HEK293 (cell line): ENCODE measurements around the gene CAPRIN2.

Experiments
- CTCF ChIA-PET: fragments of 350-600 bp; formaldehyde crosslinking; extraction: SDS; loops from one replicate; lab custom pipeline; 2021; ENCODE audit warnings: antibody characterized with exemption; lab: Yijun Ruan, JAX
- POLR2A ChIA-PET: fragments of 300-600 bp; formaldehyde crosslinking; extraction: SDS; loops from one replicate; lab custom pipeline; 2020; ENCODE audit warnings: antibody characterized with exemption, inconsistent platforms; lab: Yijun Ruan, JAX
- H3K27ac ChIP-seq: fragments of 200-500 bp; sonication (Bioruptor generic); 2 replicates; pipeline ENCODE4 v1.5.1; 2014; ENCODE audit warnings: low read depth, low read length, control low read depth, inconsistent platforms; ENCODE audit errors: extremely low read depth
- H3K36me3 ChIP-seq, 2 experiments: fragments of 200-500 bp in 1 of 2; sonication (Bioruptor generic) in 1 of 2; 1 replicate in 1 of 2; 2 replicates in 1 of 2; pipeline ENCODE4 v1.5.1; 2014 to 2017; ENCODE audit warnings: inconsistent platforms in 2 of 2, low read length in 2 of 2; ENCODE audit not compliant: control insufficient read depth in 2 of 2, insufficient read depth in 1 of 2
- H3K4me1 ChIP-seq: fragments of 200-500 bp; sonication (Bioruptor generic); 2 replicates; pipeline ENCODE4 v1.5.1; 2014; ENCODE audit warnings: mild to moderate bottlenecking, low read length, inconsistent platforms; ENCODE audit not compliant: control insufficient read depth, insufficient read depth
- H3K4me3 ChIP-seq: 2 replicates; pipeline ENCODE4 v1.5.1; 2011; ENCODE audit warnings: low read depth, mild to moderate bottlenecking, control low read depth, low read length, moderate library complexity
- H3K9me3 ChIP-seq: fragments of 200-500 bp; sonication (Bioruptor generic); 2 replicates; pipeline ENCODE4 v1.5.1; 2014; ENCODE audit warnings: low read depth, low read length, inconsistent platforms; ENCODE audit not compliant: control insufficient read depth, insufficient read depth
- TCF7L2 ChIP-seq: IDR thresholded peaks from 2 replicates; pipeline ENCODE4 v1.6.1; 2011; ENCODE audit warnings: low read depth, mild to moderate bottlenecking, inconsistent platforms, low read length, moderate library complexity, borderline replicate concordance
- ZBTB21 ChIP-seq: fragments of 450-650 bp; formaldehyde crosslinking; IDR thresholded peaks from 2 replicates; pipeline ENCODE4 v1.5.1; 2017; ENCODE audit warnings: missing biosample characterization, missing genetic modification characterization
- ZBTB8A ChIP-seq: fragments of 450-650 bp; formaldehyde crosslinking; IDR thresholded peaks from 2 replicates; pipeline ENCODE4 v1.5.1; 2016; ENCODE audit warnings: missing biosample characterization, missing genetic modification characterization
- ZNF114 ChIP-seq: fragments of 450-650 bp; formaldehyde crosslinking; IDR thresholded peaks from 2 replicates; pipeline ENCODE4 v1.5.0; 2017; ENCODE audit warnings: missing biosample characterization, missing genetic modification characterization
- ZNF133 ChIP-seq: fragments of 450-650 bp; formaldehyde crosslinking; IDR thresholded peaks from 2 replicates; pipeline ENCODE4 v1.5.1; 2016; ENCODE audit warnings: missing biosample characterization, missing genetic modification characterization
- ZNF148 ChIP-seq: fragments of 450-650 bp; formaldehyde crosslinking; IDR thresholded peaks from 2 replicates; pipeline ENCODE4 v1.5.0; 2017; ENCODE audit warnings: missing biosample characterization, missing genetic modification characterization, borderline replicate concordance
- ZNF175 ChIP-seq: fragments of 450-650 bp; formaldehyde crosslinking; IDR thresholded peaks from 2 replicates; pipeline ENCODE4 v1.5.1; 2016; ENCODE audit warnings: missing biosample characterization, missing genetic modification characterization
- ZNF394 ChIP-seq: fragments of 450-650 bp; formaldehyde crosslinking; IDR thresholded peaks from 2 replicates; pipeline ENCODE4 v1.5.1; 2016; ENCODE audit warnings: missing biosample characterization, missing genetic modification characterization, mild to moderate bottlenecking, moderate library complexity, borderline replicate concordance
- ZNF514 ChIP-seq: fragments of 450-650 bp; formaldehyde crosslinking; IDR thresholded peaks from 2 replicates; pipeline ENCODE4 v1.5.1; 2016; ENCODE audit warnings: missing biosample characterization, missing genetic modification characterization
- ZNF555 ChIP-seq: fragments of 450-650 bp; formaldehyde crosslinking; conservative IDR thresholded peaks from 2 replicates; pipeline ENCODE4 v1.5.1; 2017; ENCODE audit warnings: missing biosample characterization, mild to moderate bottlenecking, missing genetic modification characterization, inconsistent platforms
- ZNF580 ChIP-seq: fragments of 450-650 bp; formaldehyde crosslinking; IDR thresholded peaks from 2 replicates; pipeline ENCODE4 v1.5.1; 2016; ENCODE audit warnings: missing biosample characterization, missing genetic modification characterization
- ZNF600 ChIP-seq: fragments of 450-650 bp; formaldehyde crosslinking; IDR thresholded peaks from 2 replicates; pipeline ENCODE4 v1.5.1; 2016; ENCODE audit warnings: missing biosample characterization, missing genetic modification characterization
- ZNF624 ChIP-seq: fragments of 450-650 bp; formaldehyde crosslinking; IDR thresholded peaks from 2 replicates; pipeline ENCODE4 v1.5.1; 2017; ENCODE audit warnings: missing biosample characterization, missing genetic modification characterization
- ZNF660 ChIP-seq: fragments of 450-650 bp; IDR thresholded peaks from 2 replicates; pipeline ENCODE4 v1.5.1; 2018; ENCODE audit warnings: missing biosample characterization, mild to moderate bottlenecking, missing genetic modification characterization
- ZSCAN5A ChIP-seq: fragments of 450-650 bp; formaldehyde crosslinking; IDR thresholded peaks from 2 replicates; pipeline ENCODE4 v1.5.1; 2016; ENCODE audit warnings: missing biosample characterization, missing genetic modification characterization
- TF ChIP-seq, protein P1 (sequence below): fragments of 450-650 bp; formaldehyde crosslinking; IDR thresholded peaks from 2 replicates; pipeline ENCODE4 v1.5.1; 2016; ENCODE audit warnings: missing biosample characterization, missing genetic modification characterization
- TF ChIP-seq, protein P2 (sequence below): fragments of 450-650 bp; formaldehyde crosslinking; IDR thresholded peaks from 2 replicates; pipeline ENCODE4 v1.5.1; 2016; ENCODE audit warnings: missing biosample characterization, missing genetic modification characterization
- TF ChIP-seq, protein P3 (sequence below): fragments of 450-650 bp; formaldehyde crosslinking; IDR thresholded peaks from 2 replicates; pipeline ENCODE4 v1.5.1; 2016; ENCODE audit warnings: missing biosample characterization, missing genetic modification characterization

CAPRIN2 gene

GRCh38 chr12:30679241-30679640 lies 75.5 kb downstream of the CAPRIN2 start:
- Histone ChIP-seq H3K9me3 (no peaks in the 10 kb centered on the region), H3K36me3 (peaks cover 26 to 60% of the 10 kb centered on the region in 2 experiments), H3K4me3 (no peak overlapping the region), H3K4me1 (no peaks in the 10 kb centered on the region)
- ChIA-PET CTCF (interaction anchor here (0.6 kb wide), 2 partner anchors 15 to 41 kb away, joined by 4 read pairs; no protein-coding TSS in a partner anchor), POLR2A (interaction anchor here (0.6 kb wide), 1 partner anchor 17 kb away, joined by 3 read pairs; the partner anchor contains the start of gene IPO8)
- TF ChIP-seq ZNF600 (tag by site-specific recombination) (no peak), ZBTB21 (tag by site-specific recombination) (no peak), ZBTB8A (no peak), ZNF580 (tag by site-specific recombination) (no peak), ZNF175 (tag by site-specific recombination) (no peak), ZNF624 (tag by site-specific recombination) (no peak), ZNF660 (no peak)
- TF ChIP-seq, protein P1, sequence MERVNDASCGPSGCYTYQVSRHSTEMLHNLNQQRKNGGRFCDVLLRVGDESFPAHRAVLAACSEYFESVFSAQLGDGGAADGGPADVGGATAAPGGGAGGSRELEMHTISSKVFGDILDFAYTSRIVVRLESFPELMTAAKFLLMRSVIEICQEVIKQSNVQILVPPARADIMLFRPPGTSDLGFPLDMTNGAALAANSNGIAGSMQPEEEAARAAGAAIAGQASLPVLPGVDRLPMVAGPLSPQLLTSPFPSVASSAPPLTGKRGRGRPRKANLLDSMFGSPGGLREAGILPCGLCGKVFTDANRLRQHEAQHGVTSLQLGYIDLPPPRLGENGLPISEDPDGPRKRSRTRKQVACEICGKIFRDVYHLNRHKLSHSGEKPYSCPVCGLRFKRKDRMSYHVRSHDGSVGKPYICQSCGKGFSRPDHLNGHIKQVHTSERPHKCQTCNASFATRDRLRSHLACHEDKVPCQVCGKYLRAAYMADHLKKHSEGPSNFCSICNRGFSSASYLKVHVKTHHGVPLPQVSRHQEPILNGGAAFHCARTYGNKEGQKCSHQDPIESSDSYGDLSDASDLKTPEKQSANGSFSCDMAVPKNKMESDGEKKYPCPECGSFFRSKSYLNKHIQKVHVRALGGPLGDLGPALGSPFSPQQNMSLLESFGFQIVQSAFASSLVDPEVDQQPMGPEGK = no peak
- TF ChIP-seq, all 188 proteins: peak for 0
- H3K27ac ChIP-seq = no peak overlapping the region

DNA sequence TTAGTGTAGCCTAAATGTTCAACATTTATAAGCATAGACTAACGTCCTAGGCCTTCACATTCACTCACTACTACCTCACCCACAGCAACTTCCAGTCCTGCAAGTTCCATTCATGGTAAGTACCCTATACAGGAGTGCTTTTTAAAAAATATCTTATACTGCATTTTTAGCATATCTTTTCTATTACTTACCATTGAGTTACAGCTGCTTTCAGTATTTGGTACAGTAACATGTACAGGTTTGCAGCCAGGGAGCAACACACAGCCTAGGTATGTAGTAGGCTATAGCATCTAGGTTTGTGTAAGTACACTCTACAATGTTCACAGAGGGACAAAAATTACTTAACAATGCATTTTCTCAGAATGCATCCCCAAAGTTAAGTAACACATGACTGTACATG lies 76.5 kb downstream of the CAPRIN2 start:
- Histone ChIP-seq H3K4me1 (no peaks in the 10 kb centered on the region), H3K27ac (no peak overlapping the region), H3K4me3 (no peak overlapping the region), H3K9me3 (no peaks in the 10 kb centered on the region), H3K36me3 (peaks cover 27 to 63% of the 10 kb centered on the region in 2 experiments)
- TF ChIP-seq ZNF514 (tag by site-specific recombination) (no peak), TCF7L2 (no peak), ZNF148 (tag by site-specific recombination) (no peak), ZNF133 (tag by site-specific recombination) (no peak)
- CTCF ChIA-PET = interaction anchor here (0.5 kb wide), 1 partner anchor 207 kb away, joined by 3 read pairs; no protein-coding TSS in a partner anchor
- POLR2A ChIA-PET = no interaction called here

DNA sequence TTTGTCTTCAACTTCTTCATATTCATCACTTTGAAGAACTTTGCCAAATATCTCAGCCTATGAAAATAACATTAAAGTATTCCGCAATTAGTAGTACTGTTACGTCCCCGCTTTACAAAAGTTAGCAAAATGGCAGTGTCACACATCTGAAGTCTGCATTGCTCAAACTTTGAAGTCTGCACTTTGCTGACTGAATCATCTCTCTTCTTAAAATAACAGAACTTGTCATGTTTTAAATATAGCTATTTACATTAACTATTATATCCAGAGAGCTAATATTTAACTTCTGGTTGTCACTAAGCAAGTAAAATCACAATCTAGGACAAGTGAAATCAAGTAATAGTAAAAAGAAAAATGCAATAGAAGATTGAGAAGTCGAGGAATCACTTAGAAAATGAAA lies 93.5 kb downstream of the CAPRIN2 start:
- Histone ChIP-seq H3K4me3 (no peak overlapping the region), H3K36me3 (peaks cover 42 to 44% of the 10 kb centered on the region in 2 experiments), H3K9me3 (no peaks in the 10 kb centered on the region), H3K4me1 (no peaks in the 10 kb centered on the region), H3K27ac (no peak overlapping the region)
- CTCF ChIA-PET = no interaction called here
- POLR2A ChIA-PET = no interaction called here
- TF ChIP-seq, protein P1 = no peak
- TF ChIP-seq, protein P2, sequence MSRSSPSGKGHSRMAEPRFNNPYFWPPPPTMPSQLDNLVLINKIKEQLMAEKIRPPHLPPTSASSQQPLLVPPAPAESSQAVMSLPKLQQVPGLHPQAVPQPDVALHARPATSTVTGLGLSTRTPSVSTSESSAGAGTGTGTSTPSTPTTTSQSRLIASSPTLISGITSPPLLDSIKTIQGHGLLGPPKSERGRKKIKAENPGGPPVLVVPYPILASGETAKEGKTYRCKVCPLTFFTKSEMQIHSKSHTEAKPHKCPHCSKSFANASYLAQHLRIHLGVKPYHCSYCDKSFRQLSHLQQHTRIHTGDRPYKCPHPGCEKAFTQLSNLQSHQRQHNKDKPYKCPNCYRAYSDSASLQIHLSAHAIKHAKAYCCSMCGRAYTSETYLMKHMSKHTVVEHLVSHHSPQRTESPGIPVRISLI (tag by site-specific recombination) = no peak
- TF ChIP-seq, protein P3, sequence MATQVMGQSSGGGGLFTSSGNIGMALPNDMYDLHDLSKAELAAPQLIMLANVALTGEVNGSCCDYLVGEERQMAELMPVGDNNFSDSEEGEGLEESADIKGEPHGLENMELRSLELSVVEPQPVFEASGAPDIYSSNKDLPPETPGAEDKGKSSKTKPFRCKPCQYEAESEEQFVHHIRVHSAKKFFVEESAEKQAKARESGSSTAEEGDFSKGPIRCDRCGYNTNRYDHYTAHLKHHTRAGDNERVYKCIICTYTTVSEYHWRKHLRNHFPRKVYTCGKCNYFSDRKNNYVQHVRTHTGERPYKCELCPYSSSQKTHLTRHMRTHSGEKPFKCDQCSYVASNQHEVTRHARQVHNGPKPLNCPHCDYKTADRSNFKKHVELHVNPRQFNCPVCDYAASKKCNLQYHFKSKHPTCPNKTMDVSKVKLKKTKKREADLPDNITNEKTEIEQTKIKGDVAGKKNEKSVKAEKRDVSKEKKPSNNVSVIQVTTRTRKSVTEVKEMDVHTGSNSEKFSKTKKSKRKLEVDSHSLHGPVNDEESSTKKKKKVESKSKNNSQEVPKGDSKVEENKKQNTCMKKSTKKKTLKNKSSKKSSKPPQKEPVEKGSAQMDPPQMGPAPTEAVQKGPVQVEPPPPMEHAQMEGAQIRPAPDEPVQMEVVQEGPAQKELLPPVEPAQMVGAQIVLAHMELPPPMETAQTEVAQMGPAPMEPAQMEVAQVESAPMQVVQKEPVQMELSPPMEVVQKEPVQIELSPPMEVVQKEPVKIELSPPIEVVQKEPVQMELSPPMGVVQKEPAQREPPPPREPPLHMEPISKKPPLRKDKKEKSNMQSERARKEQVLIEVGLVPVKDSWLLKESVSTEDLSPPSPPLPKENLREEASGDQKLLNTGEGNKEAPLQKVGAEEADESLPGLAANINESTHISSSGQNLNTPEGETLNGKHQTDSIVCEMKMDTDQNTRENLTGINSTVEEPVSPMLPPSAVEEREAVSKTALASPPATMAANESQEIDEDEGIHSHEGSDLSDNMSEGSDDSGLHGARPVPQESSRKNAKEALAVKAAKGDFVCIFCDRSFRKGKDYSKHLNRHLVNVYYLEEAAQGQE (tag by site-specific recombination) = no peak
- TF ChIP-seq ZNF394 (tag by site-specific recombination) = no peak
- TF ChIP-seq ZNF114 (tag by site-specific recombination) = no peak
- TF ChIP-seq ZSCAN5A (tag by site-specific recombination) = no peak
- no peak for TF ChIP-seq ZNF555 (tag by site-specific recombination)
